PC-9 (cell line): ENCODE results near the gene ANKRD40CL. TPM values are rescaled to one million over a fixed set of nuclear protein-coding genes. Genes with fewer than 3 reads are reported as not detected.

Experiments used
- BruUV-seq: library from RNA; stranded (reverse); fragments of 400-500 nt; replicated peaks from 2 replicates; lab custom pipeline; 2021; lab: Mats Ljungman, UMichigan
- CTCF ChIA-PET: fragments of 300-600 bp; sonication (Branson Sonifier 250); formaldehyde crosslinking; loops from one replicate; lab custom pipeline; 2022; ENCODE audit warnings: antibody characterized with exemption; lab: Charles Lee
- POLR2A ChIA-PET: fragments of 300-600 bp; sonication (Branson Sonifier 250); formaldehyde crosslinking; loops from one replicate; lab custom pipeline; 2022; ENCODE audit warnings: antibody characterized with exemption; ENCODE audit not compliant: unreplicated experiment; lab: Charles Lee
- DNase-seq, 2 experiments: peaks; one replicate each; pipeline versions ENCODE4 v3.0.0 to v3.0.0-alpha.2; 2015 to 2022; ENCODE audit warnings: mixed read lengths in 1 of 2
- H2AFZ ChIP-seq: fragments of 200-600 bp; sonication (generic); 2 replicates; pipeline ENCODE4 v1.8.1; 2017; ENCODE audit warnings: antibody characterized with exemption
- H3F3A ChIP-seq: fragments of 200-600 bp; sonication (generic); 2 replicates; pipeline ENCODE4 v1.8.1; 2017; ENCODE audit warnings: antibody characterized with exemption, mild to moderate bottlenecking, low read depth; ENCODE audit not compliant: insufficient read depth
- H3K27ac ChIP-seq: fragments of 200-600 bp; sonication (generic); 2 replicates; pipeline ENCODE4 v1.6.1; 2016; ENCODE audit warnings: mixed run types
- H3K27me3 ChIP-seq: fragments of 200-600 bp; sonication (generic); 2 replicates; pipeline ENCODE4 v1.6.1; 2016; ENCODE audit warnings: low read depth, mixed run types; ENCODE audit not compliant: insufficient read depth
- H3K36me3 ChIP-seq: fragments of 200-600 bp; sonication (generic); 2 replicates; pipeline ENCODE4 v1.6.1; 2016; ENCODE audit warnings: low read depth, mixed run types
- H3K4me1 ChIP-seq: fragments of 200-600 bp; sonication (generic); replicated peaks from 2 replicates; pipeline ENCODE4 v1.6.1; 2016; ENCODE audit warnings: mixed run types; ENCODE audit not compliant: insufficient read depth
- H3K4me2 ChIP-seq: fragments of 200-600 bp; sonication (generic); 2 replicates; pipeline ENCODE4 v1.6.1; 2017; ENCODE audit warnings: mixed run types
- H3K4me3 ChIP-seq: fragments of 200-600 bp; sonication (generic); 2 replicates; pipeline ENCODE4 v1.6.1; 2016; ENCODE audit warnings: mixed run types
- H3K79me2 ChIP-seq: fragments of 200-600 bp; sonication (generic); 2 replicates; pipeline ENCODE4 v1.6.1; 2017; ENCODE audit warnings: low read depth, mixed run types
- H3K9me2 ChIP-seq: fragments of 200-600 bp; sonication (generic); 2 replicates; pipeline ENCODE4 v1.8.1; 2017; ENCODE audit warnings: mild to moderate bottlenecking; ENCODE audit not compliant: insufficient read depth
- H3K9me3 ChIP-seq: fragments of 200-600 bp; sonication (generic); 2 replicates; pipeline ENCODE4 v1.8.1; 2016; ENCODE audit warnings: low read depth; ENCODE audit not compliant: insufficient read depth
- H4K20me1 ChIP-seq: fragments of 200-600 bp; sonication (generic); 2 replicates; pipeline ENCODE4 v1.8.1; 2017; ENCODE audit not compliant: insufficient read depth
- EZH2 ChIP-seq: fragments of 200-600 bp; sonication (generic); IDR thresholded peaks from 2 replicates; pipeline ENCODE4 v1.8.0; 2017; ENCODE audit warnings: antibody characterized with exemption, low read depth
- intact Hi-C: fragments of 100-400 bp; cut with micrococcal nuclease; formaldehyde crosslinking; loops from one replicate; pipeline ENCODE4 v1.10.0; 2022; ENCODE audit not compliant: unreplicated experiment
- total RNA-seq: library from RNA; stranded (reverse); gene quantifications from 2 replicates; pipeline ENCODE4 v1.2.3, GENCODE V29; 2021
- TF ChIP-seq, protein P1 (sequence below): fragments of 200-600 bp; sonication (generic); conservative IDR thresholded peaks from 2 replicates; pipeline ENCODE4 v1.6.1; 2017; ENCODE audit warnings: mixed run types, antibody characterized with exemption, mild to moderate bottlenecking, moderate library complexity

The ANKRD40CL gene
- total RNA-seq, 1 experiment from 2014 or later, result not detected

DNA sequence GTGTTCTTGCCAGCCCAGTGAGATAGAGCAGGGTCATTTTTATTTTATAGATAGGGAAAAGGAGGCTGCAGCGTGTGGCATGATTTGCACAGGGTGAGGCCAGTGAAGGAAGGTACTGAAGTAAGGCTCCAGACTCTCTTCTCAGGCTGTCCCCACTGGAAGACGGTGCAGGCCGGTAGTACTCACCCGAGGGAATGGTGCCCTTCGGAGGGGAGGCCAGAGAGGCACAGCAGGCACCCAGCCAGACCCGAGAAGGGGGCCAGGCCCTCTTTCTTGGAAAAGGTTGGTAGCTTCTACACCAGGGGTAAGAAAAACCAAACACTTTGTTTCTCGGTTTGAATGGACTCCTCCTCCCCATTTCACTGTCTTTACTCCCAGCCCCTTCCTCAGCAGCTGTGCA lies 288 bp downstream of the ANKRD40CL start:
- Histone ChIP-seq H3K4me3 (no peak overlapping the region), H3K4me2 (no peak overlapping the region), H3K9me3 (no peaks in the 10 kb centered on the region), H3K27ac (no peak overlapping the region), H3F3A (peaks cover 13% of the 10 kb centered on the region; the same call in 1 of the 2 replicates), H3K4me1 (peaks cover 32% of the 10 kb centered on the region), H3K9me2 (no peaks in the 10 kb centered on the region), H4K20me1 (no peaks in the 10 kb centered on the region), H3K36me3 (no peaks in the 10 kb centered on the region), H3K79me2 (no peaks in the 10 kb centered on the region), H3K27me3 (no peaks in the 10 kb centered on the region), H2AFZ (no peak overlapping the region)
- POLR2A ChIA-PET, result no interaction called here
- no peak for DNase-seq
- intact Hi-C loops, result no loop called here
- TF ChIP-seq EZH2, result no peak
- TF ChIP-seq, protein P1, sequence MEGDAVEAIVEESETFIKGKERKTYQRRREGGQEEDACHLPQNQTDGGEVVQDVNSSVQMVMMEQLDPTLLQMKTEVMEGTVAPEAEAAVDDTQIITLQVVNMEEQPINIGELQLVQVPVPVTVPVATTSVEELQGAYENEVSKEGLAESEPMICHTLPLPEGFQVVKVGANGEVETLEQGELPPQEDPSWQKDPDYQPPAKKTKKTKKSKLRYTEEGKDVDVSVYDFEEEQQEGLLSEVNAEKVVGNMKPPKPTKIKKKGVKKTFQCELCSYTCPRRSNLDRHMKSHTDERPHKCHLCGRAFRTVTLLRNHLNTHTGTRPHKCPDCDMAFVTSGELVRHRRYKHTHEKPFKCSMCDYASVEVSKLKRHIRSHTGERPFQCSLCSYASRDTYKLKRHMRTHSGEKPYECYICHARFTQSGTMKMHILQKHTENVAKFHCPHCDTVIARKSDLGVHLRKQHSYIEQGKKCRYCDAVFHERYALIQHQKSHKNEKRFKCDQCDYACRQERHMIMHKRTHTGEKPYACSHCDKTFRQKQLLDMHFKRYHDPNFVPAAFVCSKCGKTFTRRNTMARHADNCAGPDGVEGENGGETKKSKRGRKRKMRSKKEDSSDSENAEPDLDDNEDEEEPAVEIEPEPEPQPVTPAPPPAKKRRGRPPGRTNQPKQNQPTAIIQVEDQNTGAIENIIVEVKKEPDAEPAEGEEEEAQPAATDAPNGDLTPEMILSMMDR, result no peak
- BruUV-seq, result no TSS peak
- CTCF ChIA-PET, result no interaction called here

DNA sequence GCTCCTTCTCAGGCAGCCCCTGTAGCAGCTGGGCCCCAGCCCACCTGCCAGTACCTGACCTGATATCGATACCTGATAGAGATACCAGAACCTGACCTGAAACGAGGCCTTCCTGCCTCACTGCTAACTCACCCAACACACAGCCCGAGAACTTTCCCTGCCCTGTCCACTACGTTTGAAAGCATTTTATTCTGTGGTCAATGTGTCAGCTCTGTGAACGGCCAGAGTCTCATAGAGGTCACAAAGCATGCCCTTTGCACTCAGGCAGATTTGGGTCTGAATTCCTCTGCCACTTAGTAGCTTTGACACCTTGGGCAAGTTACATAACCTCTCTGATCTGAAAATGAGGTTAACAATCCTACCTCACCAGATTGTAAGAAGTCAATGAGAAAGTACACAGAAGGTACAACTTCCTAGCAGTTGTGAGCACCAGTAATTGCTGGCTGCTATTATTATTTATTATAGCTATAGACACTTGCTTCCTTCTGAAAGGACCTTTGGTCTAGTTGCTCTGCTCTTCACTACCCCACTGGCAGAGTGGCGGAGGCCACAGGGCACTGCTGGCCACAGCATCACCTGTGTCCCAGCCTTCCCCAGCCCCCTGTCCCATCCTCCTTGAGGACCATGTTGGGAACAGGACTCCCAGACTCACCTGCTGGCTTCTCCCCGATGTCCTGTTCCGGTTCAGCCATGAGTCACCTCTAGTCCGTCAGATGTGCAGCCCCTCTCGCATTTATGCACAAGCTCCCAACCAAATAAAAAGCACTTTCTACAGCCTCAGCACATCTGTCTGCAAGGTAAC lies 895 bp downstream of the ANKRD40CL start:
- no peak overlapping the region for H3K4me2 ChIP-seq
- CTCF ChIA-PET, result no interaction called here

DNA sequence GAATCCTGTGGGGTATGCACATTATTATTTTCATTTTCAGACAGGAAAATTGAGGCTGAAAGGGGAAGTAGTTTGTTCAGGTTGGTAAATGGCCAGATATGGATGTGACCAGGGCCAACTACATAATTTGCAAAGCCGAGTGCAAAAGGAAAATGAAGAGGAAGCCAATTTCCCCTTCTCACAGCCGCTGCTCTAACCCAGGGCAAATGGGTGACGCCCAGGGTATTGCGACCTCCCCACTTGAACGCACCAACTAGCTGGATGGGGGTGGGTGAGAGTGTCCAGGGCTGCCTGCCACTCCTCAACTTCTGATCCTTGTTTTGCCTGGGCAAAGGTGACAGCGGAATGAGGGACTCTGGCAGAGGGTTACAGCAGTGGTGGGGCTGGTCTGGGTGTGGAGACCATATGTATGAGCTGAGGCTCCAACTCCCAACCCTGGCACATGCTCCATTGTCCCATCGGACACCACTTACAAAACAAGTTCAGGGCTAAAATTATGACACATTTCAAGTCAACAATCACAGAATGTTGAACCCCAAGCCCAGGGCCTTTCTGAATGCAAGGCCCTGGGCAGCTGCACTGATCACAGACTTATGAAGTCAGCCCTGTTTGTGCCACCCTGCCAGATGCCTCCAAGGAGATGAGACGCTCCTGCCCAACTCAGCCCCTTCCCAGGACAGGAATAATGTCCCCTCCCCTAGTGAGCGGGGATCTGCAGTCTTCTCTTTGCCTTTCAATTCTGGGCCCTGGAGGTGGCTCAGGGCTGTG lies 1.7 kb downstream of the ANKRD40CL start:
- no peak overlapping the region for H2AFZ ChIP-seq
- ChIA-PET CTCF (no interaction called here), POLR2A (no interaction called here)
- no peak overlapping the region for H3K4me2 ChIP-seq
- H3K27me3 ChIP-seq, result no peaks in the 10 kb centered on the region
- H3K4me3 ChIP-seq, result no peak overlapping the region
- BruUV-seq, result no TSS peak
- no peak for DNase-seq
- H3K36me3 ChIP-seq, result no peaks in the 10 kb centered on the region
- H3F3A ChIP-seq, result peaks cover 13% of the 10 kb centered on the region; the same call in 1 of the 2 replicates
- no peak for TF ChIP-seq EZH2
- TF ChIP-seq, protein P1, result no peak
- H3K9me3 ChIP-seq, result no peaks in the 10 kb centered on the region
- no peaks in the 10 kb centered on the region for H3K9me2 ChIP-seq
- no peaks in the 10 kb centered on the region for H4K20me1 ChIP-seq
- intact Hi-C loops, result no loop called here
- peaks cover 32% of the 10 kb centered on the region for H3K4me1 ChIP-seq
- no peak overlapping the region for H3K27ac ChIP-seq
- H3K79me2 ChIP-seq, result no peaks in the 10 kb centered on the region

More for the DNA sequence above, 895 bp downstream of the ANKRD40CL start:
- intact Hi-C loops, result no loop called here
- Histone ChIP-seq H3K79me2 (no peaks in the 10 kb centered on the region), H3K4me1 (peaks cover 32% of the 10 kb centered on the region), H3K27ac (no peak overlapping the region), H3K9me3 (no peaks in the 10 kb centered on the region), H3F3A (peaks cover 13% of the 10 kb centered on the region; the same call in 1 of the 2 replicates), H3K36me3 (no peaks in the 10 kb centered on the region), H3K9me2 (no peaks in the 10 kb centered on the region), H3K27me3 (no peaks in the 10 kb centered on the region), H3K4me3 (no peak overlapping the region), H2AFZ (no peak overlapping the region), H4K20me1 (no peaks in the 10 kb centered on the region)
- no peak for TF ChIP-seq EZH2
- TF ChIP-seq, protein P1, result no peak
- POLR2A ChIA-PET, result no interaction called here
- no TSS peak for BruUV-seq
- peak in 1 of 2 experiments; percentile 36 for DNase-seq
